ENCODE measurements around the gene WDFY4. TPM values are rescaled to one million over a fixed set of nuclear protein-coding genes. Genes with fewer than 3 reads are reported as not detected.

WDFY4 gene
- total and polyA plus RNA-seq, 9 of the 15 experiments (the other 6 are each of a cell fraction or from before 2014, with no cell fraction given), result 0.01 to 0.02 (median 0.01) TPM; not detected in 6

GRCh38 chr10:48656241-48656913, 28.3 kb upstream of the WDFY4 start (continued):
- TF ChIP-seq ZNF551 (CRISPR knock-in tag; IDR thresholded peaks at IDR 0.05), result no peak
- no peak for TF ChIP-seq FOXJ2 (tag; IDR thresholded peaks at IDR 0.05)
- no peak for TF ChIP-seq ZFP36 (IDR thresholded peaks at IDR 0.05; ENCODE audit: low read depth, low read length, partially characterized antibody)
- TF ChIP-seq COPS2 (conservative IDR thresholded peaks at IDR 0.05), result no peak
- no peak for TF ChIP-seq NR2C1 (IDR thresholded peaks at IDR 0.05)
- TF ChIP-seq NR2C1 (tag; IDR thresholded peaks at IDR 0.05), result no peak
- no peak for TF ChIP-seq ARID3A (IDR thresholded peaks at IDR 0.05; ENCODE audit: borderline replicate concordance, low read depth, low read length)
- TF ChIP-seq ILK (tag; IDR thresholded peaks at IDR 0.05; ENCODE audit: borderline replicate concordance, low read depth), result no peak
- no peak for TF ChIP-seq RAD51 (IDR thresholded peaks at IDR 0.05; ENCODE audit: borderline replicate concordance, low read depth)
- no peak for TF ChIP-seq TCFL5 (CRISPR knock-in tag; conservative IDR thresholded peaks at IDR 0.05)
- TF ChIP-seq ZEB2 (IDR thresholded peaks at IDR 0.05), result no peak
- peak; percentile 95 for TF ChIP-seq CXXC5 (CRISPR knock-in tag; IDR thresholded peaks at IDR 0.05)
- no peak for TF ChIP-seq TCF7L2 (IDR thresholded peaks at IDR 0.05; ENCODE audit: low read depth, low read length)
- TF ChIP-seq SIN3A (IDR thresholded peaks at IDR 0.05; ENCODE audit: borderline replicate concordance in 2 of 2, control insufficient read depth in 1 of 2, low read depth in 2 of 2, low read length in 2 of 2), result 0 out of 4 replicates have a peak, but pooled peaks of 1 of the 2 experiments have one; percentile 18
- TF ChIP-seq RBM39 (optimal IDR thresholded peaks at IDR 0.05; ENCODE audit: low read depth, low read length), result peak; percentile 54
- TF ChIP-seq TFAM (CRISPR knock-in tag; conservative IDR thresholded peaks at IDR 0.05), result no peak
- no peak; the same call in 1 of the 2 replicates for TF ChIP-seq NR3C1 (CRISPR knock-in tag; IDR thresholded peaks at IDR 0.05)
- TF ChIP-seq CCAR2 (IDR thresholded peaks at IDR 0.05; ENCODE audit: low read depth, low read length), result no peak
- no peak for TF ChIP-seq ARNT (IDR thresholded peaks at IDR 0.05)
- TF ChIP-seq U2AF1 (optimal IDR thresholded peaks at IDR 0.05; ENCODE audit: low read depth, low read length), result no peak
- TF ChIP-seq CBX5 (IDR thresholded peaks at IDR 0.05; ENCODE audit: borderline replicate concordance, low read depth), result 0 out of 2 replicates have a peak, but pooled peaks have one; percentile 47
- no peak for TF ChIP-seq ZKSCAN8 (CRISPR knock-in tag; IDR thresholded peaks at IDR 0.05)
- TF ChIP-seq PYGO2 (tag; IDR thresholded peaks at IDR 0.05), result no peak
- TF ChIP-seq E2F8 (IDR thresholded peaks at IDR 0.05; ENCODE audit: low read depth, partially characterized antibody), result no peak
- no peak for TF ChIP-seq EP400 (IDR thresholded peaks at IDR 0.05)
- TF ChIP-seq, protein P1, sequence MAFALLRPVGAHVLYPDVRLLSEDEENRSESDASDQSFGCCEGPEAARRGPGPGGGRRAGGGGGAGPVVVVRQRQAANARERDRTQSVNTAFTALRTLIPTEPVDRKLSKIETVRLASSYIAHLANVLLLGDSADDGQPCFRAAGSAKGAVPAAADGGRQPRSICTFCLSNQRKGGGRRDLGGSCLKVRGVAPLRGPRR (CRISPR knock-in tag; IDR thresholded peaks at IDR 0.05), result no peak
